Epithelial cell of esophagus (primary cell): ENCODE data around the gene LRTM2.

Experiments used
- DNase-seq: peaks from one replicate; pipeline ENCODE4 v3.0.0; 2010; ENCODE audit warnings: low read depth
- H3K4me3 ChIP-seq: 2 replicates; pipeline ENCODE4 v1.5.1; 2011; ENCODE audit warnings: mild to moderate bottlenecking, low read length, control low read depth
- CTCF ChIP-seq: IDR thresholded peaks from 2 replicates; pipeline ENCODE4 v1.5.1; 2011; ENCODE audit warnings: low read depth, mild to moderate bottlenecking, low read length, control low read depth, inconsistent platforms; ENCODE audit not compliant: insufficient read depth; ENCODE audit errors: missing control alignments

Gene LRTM2

GRCh38 chr12:1838205-1838993, 18.0 kb downstream of the LRTM2 start:
- no peak for DNase-seq
- H3K4me3 ChIP-seq: no peak overlapping the region
- no peak for TF ChIP-seq CTCF

- H3K4me3 ChIP-seq: no peak overlapping the region
- no peak for DNase-seq
- no peak for TF ChIP-seq CTCF
These were observed 18.6 kb downstream of the LRTM2 start for GRCh38 chr12:1838994-1839365.

- H3K4me3 ChIP-seq: no peak overlapping the region
- TF ChIP-seq CTCF: no peak
- no peak for DNase-seq
These were observed 19.1 kb downstream of the LRTM2 start for GRCh38 chr12:1839464-1839863.

- no peak for TF ChIP-seq CTCF
- H3K4me3 ChIP-seq: no peak overlapping the region
- no peak for DNase-seq
These were observed 19.9 kb downstream of the LRTM2 start for GRCh38 chr12:1839956-1840951.

- DNase-seq: no peak
- TF ChIP-seq CTCF: no peak
- H3K4me3 ChIP-seq: no peak overlapping the region
These were observed 20.6 kb downstream of the LRTM2 start for GRCh38 chr12:1840981-1841425.

- H3K4me3 ChIP-seq: no peak overlapping the region
- DNase-seq: no peak
- TF ChIP-seq CTCF: no peak
These were observed 21.3 kb downstream of the LRTM2 start for GRCh38 chr12:1841586-1842182.
